IMR-90 (cell line): Measurements from ENCODE around the gene CLN3. TPM values are rescaled to one million over a fixed set of nuclear protein-coding genes. Genes with fewer than 3 reads are reported as not detected.

Experiments
- ATAC-seq: fragments of 200-7000 bp; cut with Tn5 transposase; 2 replicates; pipeline ENCODE4 v1.9.1; 2020; ENCODE audit warnings: low read depth, mild to moderate bottlenecking, moderate library complexity
- BruUV-seq: library from RNA; stranded (reverse); fragments of 400-500 nt; replicated peaks from 2 replicates; lab custom pipeline; 2021; lab: Mats Ljungman, UMichigan
- CTCF ChIA-PET: fragments of 300-600 bp; formaldehyde crosslinking; extraction: SDS; loops from one replicate; lab custom pipeline; 2021; ENCODE audit warnings: antibody characterized with exemption; lab: Yijun Ruan, JAX
- POLR2A ChIA-PET: fragments of 300-600 bp; sonication (Branson Sonifier 250); formaldehyde crosslinking; loops from one replicate; lab custom pipeline; 2022; ENCODE audit warnings: antibody characterized with exemption; ENCODE audit not compliant: unreplicated experiment; lab: Charles Lee
- DNase-seq: peaks from one replicate; pipeline ENCODE4 v3.0.0; 2013
- H2AFZ ChIP-seq: replicated peaks from 2 replicates; pipeline ENCODE3; 2013; ENCODE audit warnings: low read length, mild to moderate bottlenecking; ENCODE audit not compliant: poor library complexity
- H2AK5ac ChIP-seq: 2 replicates; pipeline ENCODE4 v1.6.1; 2013; ENCODE audit warnings: low read depth, low read length, inconsistent platforms
- H2AK9ac ChIP-seq: replicated peaks from 2 replicates; pipeline ENCODE3; 2013; ENCODE audit warnings: mild to moderate bottlenecking, low read depth, low read length, moderate library complexity; ENCODE audit not compliant: poor library complexity
- H2BK120ac ChIP-seq: 2 replicates; pipeline ENCODE4 v1.6.1; 2013; ENCODE audit warnings: low read depth, low read length, inconsistent platforms
- H2BK15ac ChIP-seq: 3 replicates; pipeline ENCODE4 v1.6.1; 2013; ENCODE audit warnings: low read depth, low read length, inconsistent platforms
- H2BK20ac ChIP-seq: 2 replicates; pipeline ENCODE4 v1.6.1; 2013; ENCODE audit warnings: low read depth, mild to moderate bottlenecking, inconsistent platforms, low read length, moderate library complexity
- H2BK5ac ChIP-seq: 2 replicates; pipeline ENCODE4 v1.6.1; 2013; ENCODE audit warnings: mild to moderate bottlenecking, low read depth, low read length, inconsistent platforms; ENCODE audit not compliant: poor library complexity, severe bottlenecking
- H3K14ac ChIP-seq: replicated peaks from 2 replicates; pipeline ENCODE4 v1.6.1; 2013; ENCODE audit warnings: low read depth, low read length, inconsistent platforms
- H3K18ac ChIP-seq: 2 replicates; pipeline ENCODE4 v1.6.1; 2013; ENCODE audit warnings: low read depth, low read length, control low read depth
- H3K23ac ChIP-seq: 2 replicates; pipeline ENCODE4 v1.6.1; 2013; ENCODE audit warnings: low read depth, low read length, inconsistent platforms
- H3K27ac ChIP-seq: 2 replicates; pipeline ENCODE4 v1.5.1; 2013; ENCODE audit warnings: mild to moderate bottlenecking, control low read depth, low read length; ENCODE audit not compliant: insufficient read depth
- H3K27me3 ChIP-seq: 2 replicates; pipeline ENCODE4 v1.6.1; 2013; ENCODE audit warnings: low read length; ENCODE audit not compliant: control insufficient read depth, insufficient read depth
- H3K36me3 ChIP-seq: 2 replicates; pipeline ENCODE4 v1.6.1; 2013; ENCODE audit warnings: low read length, mixed read lengths; ENCODE audit not compliant: control insufficient read depth, insufficient read depth
- H3K4ac ChIP-seq: 2 replicates; pipeline ENCODE4 v1.6.1; 2013; ENCODE audit warnings: low read depth, low read length, inconsistent platforms
- H3K4me1 ChIP-seq: 2 replicates; pipeline ENCODE4 v1.6.1; 2013; ENCODE audit warnings: low read length, mixed read lengths; ENCODE audit not compliant: control insufficient read depth, insufficient read depth
- H3K4me2 ChIP-seq: 2 replicates; pipeline ENCODE4 v1.6.1; 2013; ENCODE audit warnings: low read depth, mild to moderate bottlenecking, control low read depth, low read length, moderate library complexity
- H3K4me3 ChIP-seq: 2 replicates; pipeline ENCODE4 v1.5.1; 2013; ENCODE audit warnings: low read depth, mild to moderate bottlenecking, control low read depth, low read length, moderate library complexity; ENCODE audit not compliant: insufficient read depth
- H3K56ac ChIP-seq: 2 replicates; pipeline ENCODE4 v1.6.1; 2013; ENCODE audit warnings: low read length, inconsistent platforms; ENCODE audit not compliant: insufficient read depth; ENCODE audit errors: extremely low read depth
- H3K79me1 ChIP-seq, 2 experiments: 2 replicates each; pipeline ENCODE4 v1.6.1; 2013; ENCODE audit warnings: low read length in 2 of 2, inconsistent platforms in 1 of 2, low read depth in 1 of 2
- H3K9ac ChIP-seq: 2 replicates; pipeline ENCODE4 v1.6.1; 2013; ENCODE audit warnings: low read depth, low read length, control low read depth
- H3K9me1 ChIP-seq: 2 replicates; pipeline ENCODE4 v1.6.1; 2013; ENCODE audit warnings: low read length, inconsistent platforms; ENCODE audit not compliant: insufficient read depth
- H3K9me3 ChIP-seq: 2 replicates; pipeline ENCODE4 v1.6.1; 2013; ENCODE audit warnings: low read length; ENCODE audit not compliant: control insufficient read depth, insufficient read depth
- H4K20me1 ChIP-seq: 2 replicates; pipeline ENCODE4 v1.6.1; 2013; ENCODE audit warnings: low read length, inconsistent platforms; ENCODE audit not compliant: insufficient read depth
- H4K5ac ChIP-seq: 2 replicates; pipeline ENCODE4 v1.6.1; 2013; ENCODE audit warnings: mild to moderate bottlenecking, low read depth, low read length, control low read depth
- H4K8ac ChIP-seq, 2 experiments: 2 replicates each; pipeline ENCODE4 v1.6.1; 2013; ENCODE audit warnings: low read depth in 2 of 2, low read length in 2 of 2, control low read depth in 1 of 2, inconsistent platforms in 1 of 2
- H4K91ac ChIP-seq: 2 replicates; pipeline ENCODE4 v1.6.1; 2013; ENCODE audit warnings: low read depth, low read length, inconsistent platforms; ENCODE audit not compliant: insufficient read depth
- CEBPB ChIP-seq: IDR thresholded peaks from 2 replicates; pipeline ENCODE4 v1.6.1; 2012; ENCODE audit warnings: low read depth, low read length, improper control_type of control experiment
- CHD1 ChIP-seq: IDR thresholded peaks from 2 replicates; pipeline ENCODE4 v1.6.1; 2012; ENCODE audit warnings: low read depth, low read length, improper control_type of control experiment
- MAFK ChIP-seq: IDR thresholded peaks from 2 replicates; pipeline ENCODE4 v1.6.1; 2012; ENCODE audit warnings: low read depth, low read length, improper control_type of control experiment
- MAZ ChIP-seq: IDR thresholded peaks from 2 replicates; pipeline ENCODE4 v1.6.1; 2012; ENCODE audit warnings: low read depth, mild to moderate bottlenecking, low read length, improper control_type of control experiment, moderate library complexity, borderline replicate concordance
- MXI1 ChIP-seq: IDR thresholded peaks from 2 replicates; pipeline ENCODE4 v1.6.1; 2012; ENCODE audit warnings: low read depth, mild to moderate bottlenecking, low read length, moderate library complexity, borderline replicate concordance
- NFE2L2 ChIP-seq: fragments of 150-350 bp; IDR thresholded peaks from 2 replicates; pipeline ENCODE4 v1.6.1; 2016; ENCODE audit warnings: low read depth, mild to moderate bottlenecking, low read length
- RCOR1 ChIP-seq: IDR thresholded peaks from 2 replicates; pipeline ENCODE4 v1.6.1; 2012; ENCODE audit warnings: mild to moderate bottlenecking, low read length, improper control_type of control experiment; ENCODE audit not compliant: insufficient replicate concordance
- SMC3 ChIP-seq: fragments of 150-350 bp; IDR thresholded peaks from 2 replicates; pipeline ENCODE4 v1.6.1; 2016; ENCODE audit warnings: low read depth, mild to moderate bottlenecking, antibody characterized with exemption, low read length, moderate library complexity
- WGBS, 2 experiments: methylation state at CpG; one replicate each; pipeline versions ENCODE4 v1.1.5 to v1.1.7; 2013; ENCODE audit warnings: missing lambda C conversion rate in 2 of 2; ENCODE audit not compliant: insufficient read length in 1 of 2; ENCODE audit errors: extremely low coverage in 2 of 2; 5-methylcytosine and 5-hydroxymethylcytosine counted together
- dilution Hi-C: fragments of 300-500 bp; cut with HindIII; formaldehyde crosslinking; loops from one replicate; pipeline ENCODE4 v1.14.3; 2018; ENCODE audit warnings: low sequenced_read_pairs; ENCODE audit not compliant: unreplicated experiment
- in situ Hi-C: fragments of 300-500 bp; cut with MboI; formaldehyde crosslinking; loops from 3 replicates; pipeline ENCODE4 v1.14.3; 2019; ENCODE audit warnings: low sequenced_read_pairs, inconsistent platforms, mixed read lengths
- intact Hi-C: fragments of 100-400 bp; cut with micrococcal nuclease; formaldehyde crosslinking; loops from 2 replicates; pipeline ENCODE4 v1.10.0; 2022
- polyA plus RNA-seq, 3 experiments: library from polyadenylated mRNA; depleted of rRNA; stranded (reverse); fragments of >200 nt; gene quantifications; 2 replicates each; pipeline ENCODE4 v1.2.3, GENCODE V29; 2012; ENCODE audit warnings: low replicate concordance in 1 of 3
- total RNA-seq: library from RNA; depleted of rRNA; stranded (reverse); fragments of >200 nt; gene quantifications from 2 replicates; pipeline ENCODE4 v1.2.3, GENCODE V29; 2012
- TF ChIP-seq, protein P1 (sequence below): fragments of 150-350 bp; IDR thresholded peaks from 2 replicates; pipeline ENCODE4 v1.6.1; 2016; ENCODE audit warnings: low read depth, mild to moderate bottlenecking, low read length, moderate library complexity, borderline replicate concordance
- TF ChIP-seq, protein P2 (sequence below): conservative IDR thresholded peaks from 2 replicates; pipeline ENCODE4 v1.5.1; 2012; ENCODE audit warnings: mild to moderate bottlenecking, low read depth, low read length, improper control_type of control experiment

The CLN3 gene
- total and polyA plus RNA-seq, 2 of the 4 experiments (the other 2 are of a cell fraction): 3.9 to 15.9 TPM

DNA sequence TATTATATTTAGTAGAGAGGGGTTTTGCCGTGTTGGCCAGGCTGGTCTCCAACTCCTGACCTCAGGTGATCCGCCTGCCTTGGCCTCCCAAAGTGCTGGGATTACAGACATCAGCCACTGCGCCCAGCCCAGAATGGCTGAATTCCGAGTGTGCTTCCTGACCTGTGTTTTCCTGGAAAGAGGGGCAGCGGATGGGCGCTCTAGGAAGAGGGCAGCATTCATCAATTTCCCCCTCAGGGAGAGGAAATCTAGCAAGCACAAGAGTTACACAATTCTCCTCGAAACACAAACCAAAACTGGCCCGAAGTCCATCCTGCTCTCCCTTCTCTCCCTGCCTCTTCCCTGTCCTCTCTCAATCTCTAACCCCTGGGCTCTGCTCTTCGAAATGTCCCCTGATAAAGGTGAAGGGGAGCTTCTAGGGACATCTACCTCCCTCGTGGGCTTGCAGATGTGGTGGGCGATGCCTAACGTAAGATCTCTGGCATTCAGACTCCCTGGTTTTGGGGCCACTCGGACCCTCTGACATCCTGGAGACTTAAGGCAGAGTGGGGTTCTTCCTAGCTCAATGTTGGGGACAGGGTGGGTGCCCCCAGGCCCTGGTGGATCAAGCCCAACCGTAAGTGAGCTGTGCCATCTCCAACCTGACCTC is 13.7 kb upstream of the CLN3 start:
- H3K18ac ChIP-seq: no peak overlapping the region
- no peaks in the 10 kb centered on the region for H4K20me1 ChIP-seq
- H2AFZ ChIP-seq: no peak overlapping the region
- peaks cover 4% of the 10 kb centered on the region; the same call in 1 of the 2 replicates for H3K9me1 ChIP-seq
- no TSS peak for BruUV-seq
- DNase-seq: no peak
- no peak for ATAC-seq
- no peaks in the 10 kb centered on the region for H3K36me3 ChIP-seq
- H3K9ac ChIP-seq: no peak overlapping the region
- CTCF ChIA-PET: no interaction called here
- H4K5ac ChIP-seq: no peak overlapping the region
- H2BK120ac ChIP-seq: no peak overlapping the region
- dilution Hi-C loops (no loop called here), intact Hi-C loops (no loop called here), in situ Hi-C loops (no loop called here)
- H3K23ac ChIP-seq: no peak overlapping the region
- H2BK20ac ChIP-seq: no peak overlapping the region
- no peak overlapping the region for H2BK5ac ChIP-seq
- H3K4ac ChIP-seq: no peak overlapping the region
- H3K27me3 ChIP-seq: peaks cover 38% of the 10 kb centered on the region
- H3K4me2 ChIP-seq: no peak overlapping the region
- no peaks in the 10 kb centered on the region for H3K79me1 ChIP-seq
- no peak overlapping the region for H4K8ac ChIP-seq
- H3K4me3 ChIP-seq: no peak overlapping the region
- H3K9me3 ChIP-seq: no peaks in the 10 kb centered on the region
- H2AK9ac ChIP-seq: no peak overlapping the region
- no peak overlapping the region for H3K27ac ChIP-seq
- no peak overlapping the region for H2AK5ac ChIP-seq
- H2BK15ac ChIP-seq: no peak overlapping the region
- POLR2A ChIA-PET: no interaction called here
- no peaks in the 10 kb centered on the region for H3K4me1 ChIP-seq
- no peak overlapping the region for H4K91ac ChIP-seq
- H3K56ac ChIP-seq: no peak overlapping the region
- H3K14ac ChIP-seq: no peak overlapping the region
- WGBS, 2 experiments: no CpG with 5 or more reads among the region's 14 CpGs
- TF ChIP-seq SMC3: no peak
- no peak for TF ChIP-seq NFE2L2
- TF ChIP-seq MAZ: no peak
- no peak for TF ChIP-seq MAFK
- TF ChIP-seq CHD1: no peak
- no peak for TF ChIP-seq RCOR1
- no peak for TF ChIP-seq MXI1
- TF ChIP-seq CEBPB: no peak
- TF ChIP-seq, protein P1, sequence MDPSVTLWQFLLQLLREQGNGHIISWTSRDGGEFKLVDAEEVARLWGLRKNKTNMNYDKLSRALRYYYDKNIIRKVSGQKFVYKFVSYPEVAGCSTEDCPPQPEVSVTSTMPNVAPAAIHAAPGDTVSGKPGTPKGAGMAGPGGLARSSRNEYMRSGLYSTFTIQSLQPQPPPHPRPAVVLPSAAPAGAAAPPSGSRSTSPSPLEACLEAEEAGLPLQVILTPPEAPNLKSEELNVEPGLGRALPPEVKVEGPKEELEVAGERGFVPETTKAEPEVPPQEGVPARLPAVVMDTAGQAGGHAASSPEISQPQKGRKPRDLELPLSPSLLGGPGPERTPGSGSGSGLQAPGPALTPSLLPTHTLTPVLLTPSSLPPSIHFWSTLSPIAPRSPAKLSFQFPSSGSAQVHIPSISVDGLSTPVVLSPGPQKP: no peak
- TF ChIP-seq, protein P2, sequence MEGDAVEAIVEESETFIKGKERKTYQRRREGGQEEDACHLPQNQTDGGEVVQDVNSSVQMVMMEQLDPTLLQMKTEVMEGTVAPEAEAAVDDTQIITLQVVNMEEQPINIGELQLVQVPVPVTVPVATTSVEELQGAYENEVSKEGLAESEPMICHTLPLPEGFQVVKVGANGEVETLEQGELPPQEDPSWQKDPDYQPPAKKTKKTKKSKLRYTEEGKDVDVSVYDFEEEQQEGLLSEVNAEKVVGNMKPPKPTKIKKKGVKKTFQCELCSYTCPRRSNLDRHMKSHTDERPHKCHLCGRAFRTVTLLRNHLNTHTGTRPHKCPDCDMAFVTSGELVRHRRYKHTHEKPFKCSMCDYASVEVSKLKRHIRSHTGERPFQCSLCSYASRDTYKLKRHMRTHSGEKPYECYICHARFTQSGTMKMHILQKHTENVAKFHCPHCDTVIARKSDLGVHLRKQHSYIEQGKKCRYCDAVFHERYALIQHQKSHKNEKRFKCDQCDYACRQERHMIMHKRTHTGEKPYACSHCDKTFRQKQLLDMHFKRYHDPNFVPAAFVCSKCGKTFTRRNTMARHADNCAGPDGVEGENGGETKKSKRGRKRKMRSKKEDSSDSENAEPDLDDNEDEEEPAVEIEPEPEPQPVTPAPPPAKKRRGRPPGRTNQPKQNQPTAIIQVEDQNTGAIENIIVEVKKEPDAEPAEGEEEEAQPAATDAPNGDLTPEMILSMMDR: no peak
